Glomerular endothelial cell (primary cell): ENCODE measurements around the gene LRRK1. TPM values are rescaled to one million over a fixed set of nuclear protein-coding genes. Genes with fewer than 3 reads are reported as not detected.

ENCODE experiments used
- DNase-seq: peaks from one replicate; pipeline ENCODE4 v3.0.0-alpha.2; 2011; ENCODE audit warnings: low read depth, low spot score; ENCODE audit errors: extremely low read depth
- total RNA-seq: library from RNA; depleted of rRNA; stranded (reverse); fragments of >200 nt; gene quantifications from 2 replicates; pipeline ENCODE4 v1.2.3, GENCODE V29; 2015

LRRK1 gene
- total RNA-seq, 1 donor from 2014 or later, result 14.7 TPM

DNA sequence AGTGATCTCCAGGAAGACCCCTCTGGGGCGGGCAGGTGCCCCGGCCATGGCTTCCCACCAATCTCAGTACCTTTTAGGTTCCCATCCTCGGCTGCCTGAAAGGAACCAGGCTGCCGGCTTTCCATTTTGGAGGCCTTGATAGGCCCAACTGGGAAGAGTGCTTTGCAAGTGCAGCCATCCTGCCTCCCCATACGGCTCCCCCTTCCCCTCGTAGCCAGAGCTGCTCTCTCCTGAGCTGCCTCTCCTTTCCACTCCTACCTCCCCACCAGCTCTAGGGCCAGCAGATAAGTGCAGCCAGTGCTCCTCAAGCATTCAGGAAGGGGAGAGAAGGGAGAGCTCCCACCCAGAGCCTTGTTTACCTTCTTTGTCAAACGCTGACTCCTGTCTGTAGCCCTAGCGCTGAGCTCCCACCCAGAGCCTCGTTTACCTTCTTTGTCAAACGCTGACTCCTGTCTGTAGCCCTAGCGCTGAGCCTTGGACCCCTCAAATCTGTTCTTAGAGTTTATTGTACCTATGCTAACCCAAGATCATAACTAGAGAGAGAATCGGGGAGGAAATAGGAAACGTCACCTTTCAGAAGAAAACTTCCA lies 133.0 kb downstream of the LRRK1 start:
- no peak for DNase-seq

DNA sequence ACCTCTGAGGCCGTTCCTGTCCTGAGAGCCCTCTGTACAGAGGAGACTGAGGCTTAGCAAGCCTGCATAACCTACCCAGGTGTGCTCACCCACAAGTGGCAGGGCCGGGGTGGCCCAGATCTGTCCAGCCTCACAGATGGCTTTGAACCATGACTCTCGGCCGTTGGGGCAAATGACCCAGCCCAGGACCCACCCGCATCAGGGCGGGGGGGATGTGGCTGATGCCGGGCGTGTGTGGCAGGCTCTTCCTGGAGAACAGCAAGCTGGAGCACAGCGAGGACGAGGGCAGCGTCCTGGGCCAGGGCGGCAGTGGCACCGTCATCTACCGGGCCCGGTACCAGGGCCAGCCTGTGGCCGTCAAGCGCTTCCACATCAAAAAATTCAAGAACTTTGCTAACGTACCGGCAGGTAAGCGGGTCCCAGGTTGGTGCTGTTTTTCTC lies 133.5 kb downstream of the LRRK1 start:
- no peak for DNase-seq

DNA sequence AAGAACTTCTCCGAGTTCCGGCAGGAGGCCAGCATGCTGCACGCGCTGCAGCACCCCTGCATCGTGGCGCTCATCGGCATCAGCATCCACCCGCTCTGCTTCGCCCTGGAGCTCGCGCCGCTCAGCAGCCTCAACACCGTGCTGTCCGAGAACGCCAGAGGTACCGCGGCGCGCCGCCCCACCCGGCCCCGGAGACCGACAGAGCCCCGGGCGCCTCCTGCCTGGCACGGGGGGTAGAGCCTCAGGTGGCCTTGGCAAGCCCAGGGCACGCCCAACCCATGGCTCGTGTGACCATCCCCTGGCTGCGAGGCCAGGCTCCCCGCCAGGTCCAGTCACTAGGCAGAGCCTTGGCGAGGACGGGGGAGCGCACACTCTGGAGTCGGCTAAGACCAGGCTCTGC lies 134.1 kb downstream of the LRRK1 start:
- no peak for DNase-seq

DNA sequence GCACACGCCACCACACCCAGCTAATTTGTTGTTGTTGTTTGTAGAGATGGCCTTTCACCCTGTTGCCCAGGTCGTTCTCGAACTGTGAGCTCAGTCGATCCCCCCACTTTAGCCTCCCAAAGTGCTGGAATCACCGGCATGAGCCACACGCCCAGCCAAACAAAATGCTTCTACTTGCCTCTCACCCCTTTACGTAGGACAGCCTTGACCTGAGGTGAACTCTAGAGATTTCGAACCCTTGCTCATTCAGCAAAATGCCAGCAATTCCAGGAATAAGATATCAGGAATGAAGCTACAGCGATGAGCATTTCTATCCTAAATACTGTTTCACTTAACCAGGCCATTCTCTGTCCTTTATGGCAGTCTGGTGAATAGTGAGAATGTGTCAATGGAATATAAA lies 135.0 kb downstream of the LRRK1 start:
- no peak for DNase-seq

DNA sequence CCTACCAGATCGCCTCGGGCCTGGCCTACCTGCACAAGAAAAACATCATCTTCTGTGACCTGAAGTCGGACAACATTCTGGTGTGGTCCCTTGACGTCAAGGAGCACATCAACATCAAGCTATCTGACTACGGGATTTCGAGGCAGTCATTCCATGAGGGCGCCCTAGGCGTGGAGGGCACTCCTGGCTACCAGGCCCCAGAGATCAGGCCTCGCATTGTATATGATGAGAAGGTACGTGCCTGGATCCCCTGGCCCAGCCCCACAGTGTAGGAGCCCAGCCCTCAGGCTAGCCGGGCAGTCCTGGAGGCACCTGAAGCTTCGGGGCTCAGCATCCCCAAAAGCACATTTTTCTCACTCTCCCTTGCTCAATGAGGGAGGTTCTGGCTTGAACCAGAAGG lies 135.8 kb downstream of the LRRK1 start:
- DNase-seq, result no peak

DNA sequence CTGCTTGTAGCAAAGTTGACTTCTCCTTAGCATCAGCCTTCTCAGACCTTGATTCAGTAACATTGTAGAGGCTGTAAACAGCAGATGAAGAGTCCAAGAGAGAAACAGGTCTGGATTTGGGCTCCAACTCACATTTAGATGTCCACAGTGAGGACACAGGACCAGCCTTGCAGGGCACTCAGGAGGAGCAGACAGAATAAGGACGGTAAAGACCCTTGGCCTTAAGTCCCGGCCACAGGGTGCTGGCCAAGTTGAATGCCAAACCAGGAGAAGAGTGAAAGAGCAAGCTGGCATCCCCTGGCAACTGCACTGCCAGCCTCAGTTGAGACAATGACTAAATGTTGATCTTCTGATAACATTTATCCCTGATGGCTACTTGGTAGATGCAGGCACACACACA lies 136.3 kb downstream of the LRRK1 start:
- DNase-seq, result no peak

DNA sequence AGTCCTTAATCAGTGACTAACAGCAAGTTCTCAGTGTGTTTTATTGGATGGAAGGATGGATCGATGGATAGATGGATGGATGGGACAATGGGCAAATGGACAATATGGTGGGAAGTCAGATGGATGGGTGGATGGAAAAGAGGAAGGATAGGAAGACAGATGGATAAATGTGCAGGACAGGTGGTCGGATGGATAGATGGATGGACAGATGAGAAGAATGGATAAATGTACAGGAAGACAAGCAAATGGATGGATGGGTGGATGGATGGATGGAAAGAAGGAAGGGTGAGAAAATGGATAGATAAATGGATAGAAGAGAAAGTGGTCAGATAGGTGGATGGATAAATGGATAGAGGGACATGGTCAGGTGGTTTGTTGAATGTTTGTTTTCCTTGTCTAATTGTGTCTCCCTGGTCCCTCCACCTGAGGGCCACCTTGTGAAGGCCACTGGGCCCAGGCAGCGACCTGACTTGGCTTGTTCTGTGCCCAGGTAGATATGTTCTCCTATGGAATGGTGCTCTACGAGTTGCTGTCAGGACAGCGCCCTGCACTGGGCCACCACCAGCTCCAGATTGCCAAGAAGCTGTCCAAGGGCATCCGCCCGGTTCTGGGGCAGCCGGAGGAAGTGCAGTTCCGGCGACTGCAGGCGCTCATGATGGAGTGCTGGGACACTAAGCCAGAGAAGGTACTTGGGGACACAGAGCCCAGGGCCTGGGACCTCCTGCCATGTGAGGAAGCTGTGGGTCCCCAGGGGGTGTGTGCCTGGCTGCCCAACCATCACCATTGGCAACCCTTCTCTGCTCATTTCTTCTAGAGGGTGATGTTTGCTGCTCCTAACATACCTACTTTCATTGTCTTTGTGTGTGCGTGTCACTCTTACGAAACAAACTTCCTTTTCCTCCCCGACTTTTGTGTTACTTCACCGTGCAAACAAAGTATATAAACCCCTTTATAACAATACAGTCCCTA lies 137.5 kb downstream of the LRRK1 start:
- no peak for DNase-seq

DNA sequence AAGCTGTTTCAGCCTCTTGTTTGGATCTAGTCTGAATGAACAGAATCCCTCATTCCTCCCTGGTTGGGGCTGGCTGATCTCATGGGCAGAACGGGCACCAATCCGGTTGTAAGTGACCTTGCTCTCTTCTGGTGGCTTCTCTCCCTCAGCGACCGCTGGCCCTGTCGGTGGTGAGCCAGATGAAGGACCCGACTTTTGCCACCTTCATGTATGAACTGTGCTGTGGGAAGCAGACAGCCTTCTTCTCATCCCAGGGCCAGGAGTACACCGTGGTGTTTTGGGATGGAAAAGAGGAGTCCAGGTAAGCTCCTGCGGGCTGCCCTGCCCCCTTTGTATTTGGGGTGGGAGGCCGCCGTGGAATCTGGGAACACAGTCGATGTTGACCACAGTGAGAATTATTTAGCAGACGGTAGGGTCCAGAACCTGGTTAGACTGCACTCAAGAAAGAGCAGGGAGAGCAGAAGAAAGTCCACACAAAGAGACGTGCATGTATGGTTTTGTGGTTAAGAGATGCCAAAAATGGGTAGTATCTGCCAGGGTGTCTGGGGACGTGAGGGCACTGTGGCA lies 138.8 kb downstream of the LRRK1 start:
- no peak for DNase-seq

DNA sequence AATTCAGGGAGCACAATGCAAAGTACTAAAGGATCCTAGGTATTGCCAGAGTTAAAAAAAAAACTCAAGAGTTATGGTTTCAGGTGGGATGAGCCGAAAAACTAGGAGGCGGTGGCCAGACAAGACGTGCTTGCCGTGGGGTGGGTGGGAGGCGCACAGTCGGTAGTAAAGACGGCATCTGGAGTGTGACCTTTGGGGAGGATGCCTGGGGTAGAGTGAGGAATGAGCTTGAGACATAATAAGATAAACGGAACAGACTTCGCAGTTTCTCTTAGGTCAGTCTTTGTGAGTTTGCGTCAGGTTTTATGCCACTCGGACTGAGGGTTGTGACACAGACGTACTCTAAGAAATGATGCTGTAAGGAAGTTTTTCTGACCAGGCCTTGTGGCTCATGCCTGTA lies 139.6 kb downstream of the LRRK1 start:
- DNase-seq, result no peak

DNA sequence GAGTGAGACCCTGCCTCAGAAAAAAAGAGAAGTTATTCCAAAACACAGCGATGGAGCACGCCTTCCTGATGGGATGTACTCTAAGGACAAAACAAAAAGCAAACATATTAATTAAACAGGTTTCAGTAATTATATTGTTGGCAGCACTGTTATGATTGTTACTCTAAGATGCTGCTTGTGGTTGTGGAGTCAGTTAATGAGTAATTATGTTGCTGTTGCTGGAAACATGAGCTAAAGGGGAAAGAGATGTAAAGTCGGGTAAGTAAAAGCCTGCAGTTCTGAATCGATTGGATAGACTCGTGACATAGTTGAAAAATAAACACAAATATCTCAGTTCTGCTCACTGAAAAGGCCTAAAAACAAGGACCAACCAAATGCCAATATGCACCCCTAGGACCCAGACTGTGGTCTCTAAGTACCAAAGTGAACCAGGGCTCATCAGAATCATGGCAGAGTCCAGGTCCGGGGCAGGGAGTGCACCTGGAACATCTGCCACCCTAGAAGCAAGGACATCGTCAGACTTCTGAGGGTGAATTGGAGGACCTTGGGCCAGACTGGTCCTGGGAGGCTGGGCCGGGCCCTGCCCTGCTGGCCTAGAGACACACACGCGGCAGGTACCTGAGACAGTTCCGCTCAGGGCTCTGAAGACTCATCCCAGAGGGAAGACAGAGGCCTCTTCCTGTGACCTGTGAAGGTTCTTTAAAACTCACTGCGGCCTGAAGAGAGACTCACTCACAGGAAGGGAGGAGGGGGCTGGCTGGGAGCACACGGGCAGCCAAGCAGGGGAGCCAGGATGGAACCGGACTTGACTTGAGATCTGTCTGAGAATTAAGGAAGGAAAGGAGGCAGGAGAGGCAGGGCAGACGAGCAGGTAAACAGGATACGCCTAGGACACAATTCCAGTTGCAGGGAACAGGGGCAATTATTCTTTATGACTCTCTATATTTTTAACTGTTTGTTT lies 140.5 kb downstream of the LRRK1 start:
- DNase-seq, result no peak

DNA sequence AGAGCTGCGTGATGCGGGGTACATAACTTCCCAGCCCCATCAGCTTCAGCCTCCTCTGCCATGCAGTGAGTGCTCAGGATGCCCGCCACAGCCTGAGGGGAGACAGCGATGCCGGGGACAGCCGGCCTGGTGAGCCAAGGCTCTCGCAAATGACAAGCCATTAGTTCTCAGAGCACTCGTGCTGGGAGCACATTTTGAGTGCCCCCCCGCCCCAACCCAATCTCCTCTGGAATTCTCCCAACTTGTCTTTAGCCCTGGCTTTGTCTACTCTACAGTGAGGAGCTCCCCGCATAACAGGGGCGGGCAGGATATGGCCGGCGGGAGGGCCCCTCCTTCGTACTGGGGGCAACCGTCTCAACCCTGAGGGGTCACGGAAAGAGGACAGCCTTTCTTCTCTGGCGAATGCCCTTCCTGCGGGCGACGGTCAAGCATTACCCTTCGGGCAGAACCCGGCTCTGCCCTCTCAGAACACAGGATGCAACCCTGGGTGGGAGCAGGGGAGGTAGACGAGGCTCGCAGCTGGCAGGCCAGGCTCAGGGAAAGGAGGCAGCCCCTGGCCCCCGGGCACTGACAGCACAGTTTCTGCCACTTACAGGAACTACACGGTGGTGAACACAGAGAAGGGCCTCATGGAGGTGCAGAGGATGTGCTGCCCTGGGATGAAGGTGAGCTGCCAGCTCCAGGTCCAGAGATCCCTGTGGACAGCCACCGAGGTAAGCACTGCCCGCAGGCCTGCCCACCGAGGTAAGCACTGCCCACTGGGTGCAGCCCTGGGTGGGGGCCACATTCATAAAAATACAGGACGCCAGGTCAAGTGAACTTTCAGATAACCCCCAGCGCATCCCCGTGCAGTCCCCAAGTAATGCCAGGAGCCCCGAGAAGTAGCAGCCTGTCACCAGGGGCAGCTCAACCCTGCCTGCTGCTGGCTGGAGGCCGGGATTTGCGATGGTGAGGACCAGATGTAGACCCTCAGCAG lies 141.7 kb downstream of the LRRK1 start:
- no peak for DNase-seq

DNA sequence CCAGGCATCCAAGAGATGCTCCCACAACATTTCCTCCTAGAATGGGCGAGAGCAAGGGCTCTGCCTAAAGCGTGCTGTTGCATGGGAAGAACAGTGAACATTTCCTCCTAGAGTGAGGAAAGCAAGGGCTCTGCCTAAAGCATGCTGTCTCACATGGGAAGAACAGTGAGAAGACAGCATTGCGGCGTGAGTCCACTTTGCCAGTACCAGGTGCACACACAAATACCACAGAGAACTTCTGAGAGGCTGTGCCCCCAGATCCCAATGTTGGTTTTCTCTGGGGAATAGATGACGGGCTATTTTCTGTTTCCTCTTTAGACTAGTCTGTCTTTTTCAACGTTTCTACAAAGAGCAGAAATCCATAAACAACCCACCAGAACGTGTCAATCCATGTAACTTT lies 142.9 kb downstream of the LRRK1 start:
- no peak for DNase-seq

DNA sequence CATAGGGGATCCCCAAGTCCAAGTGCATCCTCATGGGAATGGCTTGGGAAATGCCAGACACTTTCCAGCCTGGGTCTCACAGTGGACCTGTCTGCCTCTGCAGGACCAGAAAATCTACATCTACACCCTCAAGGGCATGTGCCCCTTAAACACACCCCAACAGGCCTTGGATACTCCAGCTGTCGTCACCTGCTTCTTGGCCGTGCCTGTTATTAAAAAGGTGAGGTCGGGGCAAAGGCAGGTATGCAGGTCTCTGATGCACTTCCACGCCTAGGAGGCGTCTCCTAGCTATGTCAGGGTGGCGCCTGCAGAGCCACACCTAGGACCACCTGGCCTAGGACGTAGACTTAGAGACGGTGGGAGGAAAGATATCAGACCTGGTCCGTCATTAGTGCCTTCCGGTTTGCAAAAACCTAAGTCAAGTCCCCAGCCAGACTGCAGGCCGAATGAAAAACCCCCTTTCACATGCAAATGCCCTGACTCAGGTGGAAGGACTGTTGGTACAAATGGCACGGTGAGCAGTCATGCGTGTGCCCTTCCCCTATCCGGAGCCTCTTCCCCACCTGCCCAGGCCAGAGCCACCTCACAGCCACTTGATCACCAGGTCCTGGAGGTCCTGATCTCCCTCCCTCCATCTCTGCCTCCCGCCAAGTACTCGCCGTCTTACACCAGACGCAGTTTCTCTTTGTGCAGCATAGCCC lies 143.5 kb downstream of the LRRK1 start:
- no peak for DNase-seq

DNA sequence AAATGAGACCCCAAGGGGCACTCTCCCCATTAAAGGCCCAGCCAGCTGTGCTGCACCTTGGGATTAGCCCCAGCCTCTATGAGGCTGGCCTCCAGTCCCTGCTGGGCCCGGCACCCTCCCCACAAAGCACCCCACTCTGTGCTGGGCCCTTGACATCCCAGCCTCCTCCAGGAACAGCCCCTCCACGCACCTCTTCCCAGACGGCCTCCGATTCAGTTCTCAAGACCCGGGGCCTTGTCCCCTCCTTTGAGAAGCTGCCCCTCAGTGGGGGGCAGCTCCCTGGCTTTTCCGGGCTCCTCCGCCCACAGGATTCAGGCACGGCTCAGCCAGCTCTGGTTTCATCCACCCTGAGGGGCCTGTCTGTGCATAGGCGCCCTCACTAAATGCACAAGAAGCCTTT lies 144.1 kb downstream of the LRRK1 start:
- no peak for DNase-seq

DNA sequence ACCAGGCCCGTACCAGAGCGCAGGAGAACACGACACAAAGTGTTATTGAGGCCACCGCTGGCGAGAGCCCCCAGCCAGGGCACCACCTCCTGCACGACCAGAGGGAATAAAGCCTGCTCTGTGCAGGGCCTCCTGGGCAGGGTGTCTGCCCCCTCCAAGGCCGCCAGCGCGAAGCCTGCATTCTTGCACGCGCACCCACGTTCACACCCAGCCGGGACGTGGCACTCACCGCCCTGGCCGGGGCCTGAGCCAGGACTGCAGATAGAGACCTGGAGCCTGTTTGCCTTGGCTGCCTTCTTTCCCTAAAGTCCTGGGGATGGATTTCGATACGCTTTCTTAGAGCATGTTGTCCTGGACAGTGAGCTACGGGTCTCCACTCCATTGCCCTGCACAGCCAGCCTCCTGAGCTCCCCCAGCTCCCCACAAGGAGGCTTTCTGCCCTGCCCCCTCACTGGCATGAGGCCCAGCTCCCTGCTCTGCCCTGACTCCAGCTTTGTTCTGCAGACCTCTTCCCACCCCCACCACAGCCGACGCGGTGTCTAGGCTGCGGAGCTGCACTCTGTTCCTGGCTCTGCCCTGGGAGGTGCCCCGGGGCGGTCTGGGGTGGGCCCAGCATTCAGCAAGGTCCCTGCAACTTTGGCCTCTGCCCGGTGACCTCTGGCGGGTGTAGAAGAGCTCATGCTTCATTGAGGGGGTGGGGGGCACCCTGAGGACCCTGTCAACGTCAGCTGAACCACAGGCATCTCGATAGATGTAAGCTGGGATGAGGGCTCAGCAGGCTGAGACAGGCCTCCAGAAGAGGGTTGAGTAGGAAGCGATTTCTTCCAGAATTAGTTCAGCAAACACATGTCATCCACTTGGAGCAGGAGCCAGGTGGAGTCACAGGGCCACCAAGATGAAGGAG lies 145.0 kb downstream of the LRRK1 start:
- DNase-seq, result no peak

DNA sequence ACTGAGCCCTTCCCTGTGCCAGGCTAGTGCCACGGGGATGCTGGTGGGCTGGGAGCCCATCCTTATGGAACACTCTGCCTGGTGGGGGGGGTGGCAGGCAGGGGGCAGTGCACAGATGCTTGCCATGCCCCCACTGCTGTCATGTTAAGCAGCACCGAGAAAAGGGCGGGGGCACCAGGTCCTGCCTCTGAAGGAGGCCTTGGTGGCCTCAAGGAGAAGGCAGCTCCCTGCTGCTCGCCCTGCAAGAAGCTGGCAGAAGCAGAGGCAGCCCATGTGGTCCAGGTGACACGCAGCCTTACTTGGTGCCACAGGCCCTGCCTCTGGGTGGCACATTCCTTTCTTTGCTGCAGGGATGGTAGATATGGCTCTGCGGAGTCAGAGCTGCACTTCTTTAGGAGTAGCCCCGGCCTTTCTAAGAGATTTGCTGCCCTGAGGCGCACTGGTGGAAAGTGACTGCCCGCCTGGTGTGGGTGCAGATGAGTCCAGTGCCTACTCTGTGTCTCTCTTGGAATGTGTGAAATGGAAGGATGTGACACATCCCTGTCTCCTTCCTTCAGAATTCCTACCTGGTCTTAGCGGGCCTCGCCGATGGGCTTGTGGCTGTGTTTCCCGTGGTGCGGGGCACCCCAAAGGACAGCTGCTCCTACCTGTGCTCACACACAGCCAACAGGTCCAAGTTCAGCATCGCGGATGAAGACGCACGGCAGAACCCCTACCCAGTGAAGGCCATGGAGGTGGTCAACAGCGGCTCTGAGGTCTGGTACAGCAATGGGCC lies 145.8 kb downstream of the LRRK1 start:
- no peak for DNase-seq

DNA sequence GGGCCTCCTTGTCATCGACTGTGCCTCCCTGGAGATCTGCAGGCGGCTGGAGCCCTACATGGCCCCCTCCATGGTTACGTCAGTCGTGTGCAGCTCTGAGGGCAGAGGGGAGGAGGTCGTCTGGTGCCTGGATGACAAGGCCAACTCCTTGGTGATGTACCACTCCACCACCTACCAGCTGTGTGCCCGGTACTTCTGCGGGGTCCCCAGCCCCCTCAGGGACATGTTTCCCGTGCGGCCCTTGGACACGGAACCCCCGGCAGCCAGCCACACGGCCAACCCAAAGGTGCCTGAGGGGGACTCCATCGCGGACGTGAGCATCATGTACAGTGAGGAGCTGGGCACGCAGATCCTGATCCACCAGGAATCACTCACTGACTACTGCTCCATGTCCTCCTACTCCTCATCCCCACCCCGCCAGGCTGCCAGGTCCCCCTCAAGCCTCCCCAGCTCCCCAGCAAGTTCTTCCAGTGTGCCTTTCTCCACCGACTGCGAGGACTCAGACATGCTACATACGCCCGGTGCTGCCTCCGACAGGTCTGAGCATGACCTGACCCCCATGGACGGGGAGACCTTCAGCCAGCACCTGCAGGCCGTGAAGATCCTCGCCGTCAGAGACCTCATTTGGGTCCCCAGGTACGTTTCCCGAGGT lies 146.5 kb downstream of the LRRK1 start:
- no peak for DNase-seq
